Activated CD4-positive, CD25-positive, alpha-beta regulatory T cell treated with anti-CD3 and anti-CD28 coated beads, Interleukin-2, amount 50 U/mL, for 24 hours (primary cell): Measurements from ENCODE around the gene GSG1L2.
"Not testable (repeated sequence)": the region's sequence is repeated elsewhere in the genome, so short reads cannot be mapped to it uniquely, and the experiment has no call there.

Source experiments
- ATAC-seq, 2 donors: fragments of 150-1000 bp; cut with Tn5 transposase; one replicate each; pipeline ENCODE4 v1.10.0; 2021; ENCODE audit warnings: mild to moderate bottlenecking in 1 of 2, moderate library complexity in 1 of 2

Gene GSG1L2

DNA sequence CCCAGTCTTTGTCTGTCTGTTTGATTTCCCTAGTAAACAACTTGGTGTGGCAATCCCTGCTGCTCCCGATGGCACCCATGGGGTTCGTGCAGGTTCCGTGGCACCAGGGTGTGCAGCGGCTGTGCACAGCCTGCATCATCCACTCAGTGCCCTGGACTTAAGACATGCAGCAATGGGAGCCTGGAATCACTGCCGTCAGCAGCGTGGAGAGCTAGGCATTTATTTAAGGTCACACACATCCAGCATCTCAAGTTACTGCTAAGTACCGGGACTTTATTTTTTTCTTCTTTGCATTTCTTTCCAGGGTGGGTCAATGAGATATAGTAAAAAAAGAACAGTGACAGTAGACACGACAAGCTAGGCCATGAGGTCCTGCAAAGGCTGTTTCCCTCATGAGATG is 33.3 kb downstream of the GSG1L2 start:
- ATAC-seq: no peak

DNA sequence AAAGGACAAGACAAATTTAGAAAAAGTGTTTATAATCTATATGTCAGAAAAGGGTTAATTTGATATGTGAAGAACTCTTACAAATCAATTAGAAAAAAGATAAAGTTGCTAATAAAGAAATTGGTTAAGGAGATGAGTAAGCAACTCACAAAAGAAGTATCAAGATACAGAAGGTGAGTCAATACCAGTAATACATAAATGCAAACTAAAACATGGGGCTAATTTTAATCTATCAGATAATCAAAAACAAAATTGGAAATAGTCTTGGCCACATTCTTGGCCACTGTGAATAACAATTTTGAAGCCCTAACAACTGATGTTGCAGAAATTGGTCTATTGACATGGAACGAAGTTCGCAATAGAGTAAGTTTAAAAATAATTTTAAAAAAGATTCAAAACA is 37.3 kb downstream of the GSG1L2 start:
- no peak for ATAC-seq

DNA sequence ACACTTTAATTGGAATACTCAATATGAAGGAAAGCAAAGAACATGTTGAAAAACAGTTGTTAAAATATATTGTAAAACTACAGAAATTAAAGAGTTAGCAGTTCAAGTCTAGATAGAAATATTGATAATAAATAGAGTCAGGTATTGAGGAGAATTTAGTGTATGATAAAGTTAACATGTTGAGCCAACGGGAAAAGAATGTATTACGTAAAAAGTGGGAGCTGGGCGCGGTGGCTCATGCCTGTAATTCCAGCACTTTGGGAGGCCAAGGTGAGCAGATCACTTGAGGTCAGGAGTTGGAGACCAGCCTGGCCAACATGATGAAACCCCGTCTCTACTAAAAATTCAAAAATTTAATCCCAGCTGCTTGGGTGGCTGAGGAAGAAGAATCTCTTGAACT is 38.4 kb downstream of the GSG1L2 start:
- not testable (repeated sequence) for ATAC-seq

DNA sequence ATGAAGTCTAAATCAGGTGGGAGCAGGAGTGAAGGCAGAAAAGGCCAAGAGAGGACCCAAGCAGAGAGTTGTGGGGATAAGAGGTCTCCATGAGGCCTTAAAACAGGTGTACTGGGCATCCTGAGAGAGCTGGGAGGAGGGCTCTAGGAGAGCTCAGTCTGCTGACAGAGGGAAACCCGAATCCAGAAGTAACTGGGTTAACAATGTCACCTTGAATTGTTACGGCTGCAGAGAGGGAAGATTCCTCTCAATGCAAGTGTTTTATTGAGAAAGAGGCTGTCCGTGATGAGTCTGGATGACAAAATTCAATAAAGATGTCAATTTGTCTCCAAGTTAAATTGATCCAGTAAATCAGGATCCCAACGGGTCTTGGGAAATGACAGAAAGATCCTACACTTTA is 38.8 kb downstream of the GSG1L2 start:
- ATAC-seq: no peak

GRCh38 chr17:9780552-9780951 is 41.3 kb downstream of the GSG1L2 start:
- no peak for ATAC-seq

- no peak for ATAC-seq
These were observed 45.0 kb downstream of the GSG1L2 start for GRCh38 chr17:9776911-9777310.

DNA sequence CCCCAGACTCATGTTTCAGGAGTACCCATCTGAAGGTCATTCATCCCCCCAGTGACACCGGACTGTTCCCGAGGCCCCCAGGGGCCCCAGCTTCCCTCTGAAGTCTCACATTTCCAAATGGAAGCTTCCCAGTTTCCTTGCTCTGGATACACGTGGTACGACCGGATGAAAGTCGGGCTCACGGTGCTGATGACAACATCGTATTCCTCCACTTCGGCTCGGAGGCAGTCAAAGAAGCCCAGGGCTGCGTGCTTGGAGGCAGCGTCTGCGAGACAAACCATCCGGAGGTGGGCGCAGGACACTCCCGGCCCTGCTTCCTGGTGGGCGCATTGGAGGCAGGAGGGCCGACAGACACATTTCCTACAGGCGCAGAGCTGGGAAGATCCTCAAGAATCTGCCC is 49.2 kb downstream of the GSG1L2 start:
- ATAC-seq: no peak

DNA sequence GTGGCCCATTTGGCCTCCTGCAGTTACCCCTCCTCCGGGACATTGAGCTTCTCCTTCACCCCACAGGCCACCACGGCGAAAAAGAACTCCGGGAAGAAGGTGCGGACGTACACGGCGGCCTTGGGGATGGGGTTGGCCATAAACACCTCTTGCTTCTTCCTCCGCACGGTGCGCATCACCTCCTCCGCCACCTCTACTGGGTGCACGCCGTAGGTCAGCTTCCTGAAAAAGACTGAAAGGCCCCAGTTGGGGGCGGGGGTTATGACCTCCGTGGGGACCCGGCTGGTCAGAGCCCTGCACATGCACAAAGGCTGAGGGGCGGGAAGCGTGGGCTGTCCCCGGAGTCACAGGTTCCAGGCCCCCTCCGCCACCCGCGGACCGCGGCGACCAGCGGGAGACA is 50.4 kb downstream of the GSG1L2 start:
- no peak for ATAC-seq

GRCh38 chr17:9769036-9769695 is 52.7 kb downstream of the GSG1L2 start:
- ATAC-seq: no peak

DNA sequence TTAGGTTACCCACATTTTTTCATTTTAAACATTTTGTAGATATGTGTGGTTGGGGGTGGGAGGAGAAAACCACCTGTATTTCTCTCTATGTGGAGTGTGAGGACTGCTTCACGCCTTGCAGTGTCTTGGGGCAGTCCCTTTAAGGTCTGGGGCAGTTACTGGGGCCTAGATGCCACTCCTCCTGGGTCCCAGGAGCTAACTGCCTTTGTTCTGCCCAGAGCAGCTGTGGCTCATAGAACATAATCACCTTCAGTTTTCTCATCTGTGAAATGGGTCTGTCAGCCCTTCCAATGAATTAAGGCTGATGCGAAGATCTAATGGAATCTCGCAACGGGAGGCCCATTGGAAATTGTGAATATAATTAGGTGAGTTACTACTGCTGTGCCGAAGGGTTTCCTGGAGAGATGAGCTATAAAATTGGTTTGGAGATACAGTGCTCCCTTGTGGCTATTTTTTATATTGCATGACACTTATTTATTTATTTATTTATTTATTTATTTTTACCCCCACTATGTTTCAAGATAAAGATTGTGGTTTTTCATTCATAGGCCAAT is 53.4 kb downstream of the GSG1L2 start:
- ATAC-seq: no peak

GRCh38 chr17:9767432-9767991 is 54.4 kb downstream of the GSG1L2 start:
- no peak for ATAC-seq

DNA sequence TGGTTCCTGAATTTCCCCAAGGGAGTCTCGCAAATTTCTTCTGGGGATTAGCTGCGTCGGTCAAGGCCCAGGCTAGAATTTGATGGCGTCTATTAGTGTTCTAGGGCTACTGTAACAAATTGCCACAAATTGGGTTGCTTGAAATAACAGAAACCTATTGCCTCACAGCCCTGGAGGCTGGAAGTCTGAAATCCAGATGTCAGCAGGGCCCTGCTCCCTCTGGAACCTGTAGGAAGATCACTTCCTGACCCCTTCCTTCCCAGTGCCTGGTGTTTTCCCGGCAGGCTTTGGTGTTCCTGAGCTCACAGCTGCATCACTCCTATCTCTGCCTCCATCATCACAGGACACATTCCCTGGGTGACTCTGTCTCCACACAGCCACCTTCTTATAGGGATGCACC is 54.9 kb downstream of the GSG1L2 start:
- ATAC-seq: no peak

GRCh38 chr17:9765322-9765721 is 56.6 kb downstream of the GSG1L2 start:
- ATAC-seq: no peak

GRCh38 chr17:9763643-9764042 is 58.2 kb downstream of the GSG1L2 start:
- no peak for ATAC-seq

DNA sequence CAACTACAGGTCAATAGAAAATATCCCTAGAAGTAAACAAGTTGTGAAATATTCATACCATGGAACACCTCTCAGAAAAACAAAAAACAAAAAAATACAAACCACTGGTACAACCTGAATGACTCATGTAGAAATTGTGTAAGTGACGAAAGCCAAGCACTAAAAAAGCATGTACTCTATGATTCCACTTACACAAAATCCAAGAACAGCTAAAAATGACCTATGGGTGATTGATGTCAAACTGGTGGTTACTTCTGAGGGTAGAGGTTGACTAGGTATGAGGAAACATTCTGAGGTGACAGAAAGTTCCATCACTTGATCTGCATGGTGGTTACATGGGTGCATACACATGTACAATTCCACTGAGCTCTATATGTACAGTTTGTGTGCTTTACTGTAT is 61.6 kb downstream of the GSG1L2 start:
- no peak for ATAC-seq

- no peak for ATAC-seq
These were observed 66.8 kb downstream of the GSG1L2 start for GRCh38 chr17:9755083-9755482.
